Epithelial cell of esophagus (primary cell): Measurements from ENCODE around the gene IL17RB.

Experiments used
- DNase-seq: peaks from one replicate; pipeline ENCODE4 v3.0.0; 2010; ENCODE audit warnings: low read depth
- H3K4me3 ChIP-seq: 2 replicates; pipeline ENCODE4 v1.5.1; 2011; ENCODE audit warnings: mild to moderate bottlenecking, low read length, control low read depth
- CTCF ChIP-seq: IDR thresholded peaks from 2 replicates; pipeline ENCODE4 v1.5.1; 2011; ENCODE audit warnings: low read depth, mild to moderate bottlenecking, low read length, control low read depth, inconsistent platforms; ENCODE audit not compliant: insufficient read depth; ENCODE audit errors: missing control alignments

Gene IL17RB, protein sequence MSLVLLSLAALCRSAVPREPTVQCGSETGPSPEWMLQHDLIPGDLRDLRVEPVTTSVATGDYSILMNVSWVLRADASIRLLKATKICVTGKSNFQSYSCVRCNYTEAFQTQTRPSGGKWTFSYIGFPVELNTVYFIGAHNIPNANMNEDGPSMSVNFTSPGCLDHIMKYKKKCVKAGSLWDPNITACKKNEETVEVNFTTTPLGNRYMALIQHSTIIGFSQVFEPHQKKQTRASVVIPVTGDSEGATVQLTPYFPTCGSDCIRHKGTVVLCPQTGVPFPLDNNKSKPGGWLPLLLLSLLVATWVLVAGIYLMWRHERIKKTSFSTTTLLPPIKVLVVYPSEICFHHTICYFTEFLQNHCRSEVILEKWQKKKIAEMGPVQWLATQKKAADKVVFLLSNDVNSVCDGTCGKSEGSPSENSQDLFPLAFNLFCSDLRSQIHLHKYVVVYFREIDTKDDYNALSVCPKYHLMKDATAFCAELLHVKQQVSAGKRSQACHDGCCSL

GRCh38 chr3:53846134-53846850, at the start of gene IL17RB, which contains the start of gene CHDH:
Gene IL17RB (plus strand): TSS chr3:53846568. CDS start chr3:53846589, 21 bp downstream.
Gene CHDH (minus strand): TSS chr3:53846419. CDS start chr3:53824008, 22,411 bp downstream.
- no peak for TF ChIP-seq CTCF

DNA sequence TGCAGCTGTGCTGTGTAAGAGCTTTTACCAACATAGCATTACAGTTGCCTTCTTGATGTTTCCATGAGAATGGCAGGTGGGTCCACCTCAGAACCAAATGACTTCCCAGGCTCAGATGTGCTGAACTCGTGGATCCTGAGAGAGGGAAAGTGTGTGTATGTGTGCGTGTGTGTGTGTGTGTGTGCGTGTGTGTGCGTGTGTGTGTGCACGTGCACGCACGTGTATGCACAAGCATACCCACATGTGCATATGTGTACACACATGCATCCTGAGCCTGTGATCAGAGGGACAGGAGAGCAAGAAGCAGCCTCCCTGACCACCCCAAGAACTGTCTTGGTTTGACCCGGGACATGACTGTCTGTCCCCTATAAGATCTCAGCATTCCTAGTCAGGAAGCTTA, 48.2 kb upstream of the IL17RB start:
- no peak for DNase-seq
- no peak overlapping the region for H3K4me3 ChIP-seq

More at GRCh38 chr3:53846134-53846850, at the start of gene IL17RB, which contains the start of gene CHDH:
- peak within 1 kb of the TSS; percentile 46 for H3K4me3 ChIP-seq
- peak; percentile 35 for DNase-seq

GRCh38 chr3:53799338-53799865, 47.0 kb upstream of the IL17RB start:
- no peak overlapping the region for H3K4me3 ChIP-seq
- no peak for TF ChIP-seq CTCF
- DNase-seq = no peak

More for the DNA sequence above, 48.2 kb upstream of the IL17RB start:
- no peak for TF ChIP-seq CTCF

DNA sequence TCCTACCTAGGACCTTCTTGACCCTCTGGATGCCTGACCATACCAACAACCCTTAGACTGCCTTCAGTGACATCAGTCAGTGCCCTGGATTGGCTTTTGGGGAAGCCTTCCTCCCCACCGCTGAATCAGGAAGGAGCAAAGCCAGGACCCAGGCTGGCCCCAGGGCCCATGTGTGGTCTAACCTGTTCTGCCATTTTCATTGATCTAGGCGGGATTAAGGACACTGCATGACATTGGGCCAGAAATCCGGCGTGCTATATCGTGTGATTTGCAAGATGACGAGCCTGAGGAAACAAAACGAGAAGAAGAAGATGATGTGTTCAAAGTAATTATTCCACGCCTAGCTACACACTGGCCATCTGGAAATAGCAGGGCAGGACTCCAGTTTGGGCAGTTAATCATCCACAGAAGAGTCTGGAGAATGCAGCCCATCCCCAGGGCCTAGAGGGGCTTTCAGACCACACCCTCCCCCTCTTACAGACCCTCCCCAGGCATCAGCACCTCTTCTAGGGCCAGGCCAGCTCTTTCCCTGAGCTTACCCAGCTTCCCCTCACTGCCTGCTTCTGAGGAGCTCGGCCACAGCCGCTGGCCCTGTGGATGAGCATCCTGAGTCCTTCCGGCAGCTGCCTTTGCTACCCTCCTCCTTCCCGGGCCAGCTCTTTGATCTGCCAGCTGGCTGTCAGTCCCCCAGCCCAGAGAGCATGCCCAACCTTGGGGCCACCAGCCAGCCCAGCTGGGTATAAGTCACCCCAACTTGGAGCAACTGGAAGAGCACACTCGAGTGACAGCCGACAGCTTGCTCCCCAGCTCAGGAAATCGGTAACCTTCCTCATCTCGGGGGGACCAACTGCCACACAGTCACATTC, 46.1 kb upstream of the IL17RB start:
- TF ChIP-seq CTCF = no peak
- peak; percentile 56 for DNase-seq
- H3K4me3 ChIP-seq = no peak overlapping the region

DNA sequence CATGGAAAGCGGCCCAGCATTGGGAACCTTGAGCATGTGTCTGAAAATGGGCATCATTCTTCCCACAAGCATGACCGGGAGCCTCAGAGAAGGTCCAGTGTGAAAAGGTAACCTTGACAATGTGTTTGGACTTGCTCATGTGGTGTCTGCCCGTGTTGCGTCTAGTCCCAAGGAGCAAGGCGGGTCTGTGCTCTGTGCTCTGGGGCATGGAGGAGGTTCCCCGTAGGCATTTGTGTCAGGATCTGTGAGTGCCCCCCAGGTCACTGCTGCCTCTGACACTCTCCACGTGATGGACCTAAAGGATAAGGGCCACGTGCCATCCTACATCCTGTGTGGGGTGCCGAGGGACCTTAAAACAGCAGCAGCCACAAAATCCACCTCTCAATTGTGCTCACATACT, 45.0 kb upstream of the IL17RB start:
- DNase-seq = no peak
- TF ChIP-seq CTCF = no peak
- no peak overlapping the region for H3K4me3 ChIP-seq

DNA sequence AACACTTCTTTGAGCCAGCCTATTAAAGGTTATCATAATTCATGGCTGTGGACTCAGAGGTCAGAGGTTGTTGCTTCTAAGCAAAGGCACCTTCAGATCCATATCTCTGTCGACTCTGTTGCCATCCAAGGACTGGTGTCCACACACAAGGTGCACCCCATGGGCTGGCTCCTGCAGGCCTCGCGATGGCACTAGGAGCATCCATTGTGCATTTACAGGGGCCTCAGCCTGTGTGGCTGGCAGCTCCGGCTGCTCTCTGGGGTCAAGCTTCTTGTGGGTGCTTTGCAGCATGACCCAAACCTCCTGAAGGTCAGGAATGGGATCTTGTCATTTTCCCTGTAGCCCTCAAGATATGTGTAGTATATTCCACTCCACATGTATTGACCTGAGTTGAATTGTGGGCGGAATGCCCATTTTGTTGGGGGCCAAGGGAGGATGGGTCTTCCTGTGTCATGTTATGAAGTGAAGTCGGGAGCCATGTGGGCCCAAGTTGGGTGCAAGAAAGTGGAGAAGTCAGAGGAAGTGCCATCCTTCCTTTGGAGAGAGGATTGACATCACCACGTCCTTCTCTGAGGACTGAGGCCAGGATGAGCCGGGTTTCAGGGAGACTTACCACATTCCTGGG, 44.0 kb upstream of the IL17RB start:
- TF ChIP-seq CTCF = no peak
- no peak for DNase-seq
- no peak overlapping the region for H3K4me3 ChIP-seq
